Panc1 (cell line): ENCODE measurements around the gene TSPAN5. TPM values are rescaled to one million over a fixed set of nuclear protein-coding genes. Genes with fewer than 3 reads are reported as not detected.

Experiments used
- ATAC-seq: fragments of 200-7000 bp; cut with Tn5 transposase; 2 replicates; pipeline ENCODE4 v1.9.1; 2020; ENCODE audit warnings: mild to moderate bottlenecking, moderate library complexity
- BruUV-seq: library from RNA; stranded (reverse); fragments of 400-500 nt; replicated peaks from 2 replicates; lab custom pipeline; 2021; lab: Mats Ljungman, UMichigan
- CTCF ChIA-PET: fragments of 300-600 bp; sonication (Branson Sonifier 250); formaldehyde crosslinking; loops from one replicate; lab custom pipeline; 2022; ENCODE audit warnings: antibody characterized with exemption; lab: Charles Lee
- POLR2A ChIA-PET: fragments of 300-600 bp; sonication (Branson Sonifier 250); formaldehyde crosslinking; loops from one replicate; lab custom pipeline; 2022; ENCODE audit warnings: antibody characterized with exemption; lab: Charles Lee
- DNase-seq: peaks from one replicate; pipeline ENCODE4 v3.0.0-alpha.2; 2010; ENCODE audit warnings: low read depth, low spot score
- H3K27ac ChIP-seq: 2 replicates; pipeline ENCODE4 v1.5.1; 2011; ENCODE audit warnings: mild to moderate bottlenecking, low read length, inconsistent platforms
- H3K27me3 ChIP-seq: fragments of 200-500 bp; sonication (Bioruptor generic); 2 replicates; pipeline ENCODE4 v1.6.0; 2014; ENCODE audit warnings: low read length, inconsistent platforms; ENCODE audit not compliant: control insufficient read depth, insufficient read depth
- H3K36me3 ChIP-seq: fragments of 200-500 bp; sonication (Bioruptor generic); 2 replicates; pipeline ENCODE4 v1.5.1; 2014; ENCODE audit warnings: inconsistent platforms, mild to moderate bottlenecking, low read length, moderate library complexity; ENCODE audit not compliant: control insufficient read depth, insufficient read depth
- H3K4me1 ChIP-seq: 2 replicates; pipeline ENCODE4 v1.5.1; 2011; ENCODE audit warnings: inconsistent platforms, mild to moderate bottlenecking, low read length, moderate library complexity; ENCODE audit not compliant: control insufficient read depth, insufficient read depth
- H3K4me3 ChIP-seq, 2 experiments: 2 replicates each; pipeline ENCODE4 v1.5.1; 2011 to 2012; ENCODE audit warnings: low read depth in 2 of 2, low read length in 2 of 2, mild to moderate bottlenecking in 2 of 2, inconsistent platforms in 1 of 2, moderate library complexity in 1 of 2
- H3K9me3 ChIP-seq: fragments of 200-500 bp; sonication (Bioruptor generic); 2 replicates; pipeline ENCODE4 v1.5.1; 2014; ENCODE audit warnings: low read depth, mild to moderate bottlenecking, inconsistent platforms, low read length, moderate library complexity; ENCODE audit not compliant: control insufficient read depth, insufficient read depth
- POLR2AphosphoS5 ChIP-seq: IDR thresholded peaks from 2 replicates; pipeline ENCODE4 v1.6.1; 2012; ENCODE audit warnings: mild to moderate bottlenecking, low read depth, low read length, moderate library complexity
- SIN3A ChIP-seq: IDR thresholded peaks from 2 replicates; pipeline ENCODE4 v1.6.1; 2012; ENCODE audit warnings: low read depth, mild to moderate bottlenecking, low read length, moderate library complexity, borderline replicate concordance; ENCODE audit not compliant: insufficient read depth
- TCF7L2 ChIP-seq: IDR thresholded peaks from 2 replicates; pipeline ENCODE4 v1.6.1; 2011; ENCODE audit warnings: mild to moderate bottlenecking, low read depth, low read length, inconsistent platforms
- in situ Hi-C: cut with HindIII; loops from 2 replicates; pipeline ENCODE4 v1.10.0; 2016; ENCODE audit warnings: low sequenced_read_pairs, low pct_unique_long_range_greater_than_20kb
- intact Hi-C: fragments of 100-400 bp; cut with micrococcal nuclease; formaldehyde crosslinking; loops from one replicate; pipeline ENCODE4 v1.10.0; 2022; ENCODE audit not compliant: unreplicated experiment
- total RNA-seq: library from RNA; stranded (reverse); gene quantifications from one replicate; pipeline ENCODE4 v1.2.1, GENCODE V29; 2021; ENCODE audit not compliant: unreplicated experiment
- TF ChIP-seq, protein P1 (sequence below): fragments of 450-650 bp; IDR thresholded peaks from 2 replicates; pipeline ENCODE4 v1.5.1; 2017; ENCODE audit warnings: mild to moderate bottlenecking
- TF ChIP-seq, protein P2 (sequence below), 2 experiments: IDR thresholded peaks; 2 replicates each; pipeline ENCODE4 v1.6.1; 2011 to 2012; ENCODE audit warnings: low read depth in 2 of 2, control low read depth in 1 of 2, low read length in 1 of 2, mild to moderate bottlenecking in 1 of 2, moderate library complexity in 1 of 2; ENCODE audit not compliant: insufficient read depth in 1 of 2

Gene TSPAN5
- total RNA-seq, 1 experiment from 2014 or later = 61.9 TPM

- DNase-seq (no peak), ATAC-seq (no peak)
- intact Hi-C loops (no loop called here), in situ Hi-C loops (no loop called here)
- ChIA-PET CTCF (no interaction called here), POLR2A (interaction anchor here (0.7 kb wide), 1 partner anchor 103 kb away, joined by 6 read pairs; the partner anchor contains the start of gene TSPAN5)
- no TSS peak for BruUV-seq
- Histone ChIP-seq H3K4me3 (no peak overlapping the region), H3K36me3 (no peaks in the 10 kb centered on the region), H3K9me3 (no peaks in the 10 kb centered on the region), H3K27me3 (no peaks in the 10 kb centered on the region), H3K27ac (no peak overlapping the region), H3K4me1 (peaks cover 4% of the 10 kb centered on the region; the same call in 1 of the 2 replicates)
- TF ChIP-seq POLR2AphosphoS5 (no peak), SIN3A (no peak), TCF7L2 (no peak)
- TF ChIP-seq, protein P1, sequence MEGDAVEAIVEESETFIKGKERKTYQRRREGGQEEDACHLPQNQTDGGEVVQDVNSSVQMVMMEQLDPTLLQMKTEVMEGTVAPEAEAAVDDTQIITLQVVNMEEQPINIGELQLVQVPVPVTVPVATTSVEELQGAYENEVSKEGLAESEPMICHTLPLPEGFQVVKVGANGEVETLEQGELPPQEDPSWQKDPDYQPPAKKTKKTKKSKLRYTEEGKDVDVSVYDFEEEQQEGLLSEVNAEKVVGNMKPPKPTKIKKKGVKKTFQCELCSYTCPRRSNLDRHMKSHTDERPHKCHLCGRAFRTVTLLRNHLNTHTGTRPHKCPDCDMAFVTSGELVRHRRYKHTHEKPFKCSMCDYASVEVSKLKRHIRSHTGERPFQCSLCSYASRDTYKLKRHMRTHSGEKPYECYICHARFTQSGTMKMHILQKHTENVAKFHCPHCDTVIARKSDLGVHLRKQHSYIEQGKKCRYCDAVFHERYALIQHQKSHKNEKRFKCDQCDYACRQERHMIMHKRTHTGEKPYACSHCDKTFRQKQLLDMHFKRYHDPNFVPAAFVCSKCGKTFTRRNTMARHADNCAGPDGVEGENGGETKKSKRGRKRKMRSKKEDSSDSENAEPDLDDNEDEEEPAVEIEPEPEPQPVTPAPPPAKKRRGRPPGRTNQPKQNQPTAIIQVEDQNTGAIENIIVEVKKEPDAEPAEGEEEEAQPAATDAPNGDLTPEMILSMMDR = no peak
- TF ChIP-seq, protein P2, sequence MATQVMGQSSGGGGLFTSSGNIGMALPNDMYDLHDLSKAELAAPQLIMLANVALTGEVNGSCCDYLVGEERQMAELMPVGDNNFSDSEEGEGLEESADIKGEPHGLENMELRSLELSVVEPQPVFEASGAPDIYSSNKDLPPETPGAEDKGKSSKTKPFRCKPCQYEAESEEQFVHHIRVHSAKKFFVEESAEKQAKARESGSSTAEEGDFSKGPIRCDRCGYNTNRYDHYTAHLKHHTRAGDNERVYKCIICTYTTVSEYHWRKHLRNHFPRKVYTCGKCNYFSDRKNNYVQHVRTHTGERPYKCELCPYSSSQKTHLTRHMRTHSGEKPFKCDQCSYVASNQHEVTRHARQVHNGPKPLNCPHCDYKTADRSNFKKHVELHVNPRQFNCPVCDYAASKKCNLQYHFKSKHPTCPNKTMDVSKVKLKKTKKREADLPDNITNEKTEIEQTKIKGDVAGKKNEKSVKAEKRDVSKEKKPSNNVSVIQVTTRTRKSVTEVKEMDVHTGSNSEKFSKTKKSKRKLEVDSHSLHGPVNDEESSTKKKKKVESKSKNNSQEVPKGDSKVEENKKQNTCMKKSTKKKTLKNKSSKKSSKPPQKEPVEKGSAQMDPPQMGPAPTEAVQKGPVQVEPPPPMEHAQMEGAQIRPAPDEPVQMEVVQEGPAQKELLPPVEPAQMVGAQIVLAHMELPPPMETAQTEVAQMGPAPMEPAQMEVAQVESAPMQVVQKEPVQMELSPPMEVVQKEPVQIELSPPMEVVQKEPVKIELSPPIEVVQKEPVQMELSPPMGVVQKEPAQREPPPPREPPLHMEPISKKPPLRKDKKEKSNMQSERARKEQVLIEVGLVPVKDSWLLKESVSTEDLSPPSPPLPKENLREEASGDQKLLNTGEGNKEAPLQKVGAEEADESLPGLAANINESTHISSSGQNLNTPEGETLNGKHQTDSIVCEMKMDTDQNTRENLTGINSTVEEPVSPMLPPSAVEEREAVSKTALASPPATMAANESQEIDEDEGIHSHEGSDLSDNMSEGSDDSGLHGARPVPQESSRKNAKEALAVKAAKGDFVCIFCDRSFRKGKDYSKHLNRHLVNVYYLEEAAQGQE (IDR thresholded peaks at IDR 0.05; ENCODE audit: insufficient read depth in 1 of 2, low read depth in 2 of 2, low read length in 1 of 2) = no peak
Measured at GRCh38 chr4:98555798-98556445, 102.5 kb downstream of the TSPAN5 start.

- in situ Hi-C loops (no loop called here), intact Hi-C loops (no loop called here)
- Histone ChIP-seq H3K27me3 (no peaks in the 10 kb centered on the region), H3K4me3 (no peak overlapping the region), H3K27ac (no peak overlapping the region), H3K9me3 (no peaks in the 10 kb centered on the region), H3K36me3 (no peaks in the 10 kb centered on the region), H3K4me1 (no peaks in the 10 kb centered on the region)
- no TSS peak for BruUV-seq
- no peak for TF ChIP-seq SIN3A
- TF ChIP-seq TCF7L2 = no peak
- TF ChIP-seq POLR2AphosphoS5 = no peak
- TF ChIP-seq, protein P1 = no peak
- TF ChIP-seq, protein P2 (IDR thresholded peaks at IDR 0.05; ENCODE audit: insufficient read depth in 1 of 2, low read depth in 2 of 2, low read length in 1 of 2) = no peak
- no peak for ATAC-seq
- CTCF ChIA-PET = no interaction called here
- DNase-seq = no peak
- POLR2A ChIA-PET = no interaction called here
Measured at GRCh38 chr4:98546910-98547594, 111.4 kb downstream of the TSPAN5 start.
